Transverse colon (tissue), 4 donors: ENCODE results near the gene VWC2. TPM values are rescaled to one million over a fixed set of nuclear protein-coding genes. Genes with fewer than 3 reads are reported as not detected.

Experiments used
- DNase-seq: peaks from one replicate; pipeline ENCODE4 v3.0.0-alpha.2; 2019
- H3K27ac ChIP-seq, 4 donors: fragments of 200-600 bp; sonication (generic); 2 replicates each; pipeline ENCODE4 v1.5.1; 2016 to 2018; ENCODE audit warnings: inconsistent platforms in 4 of 4
- H3K27me3 ChIP-seq: fragments of 200-600 bp; sonication (generic); 2 replicates; pipeline ENCODE4 v1.5.1; 2017; ENCODE audit warnings: inconsistent platforms
- H3K36me3 ChIP-seq, 4 donors: fragments of 200-600 bp; sonication (generic); 2 replicates each; pipeline ENCODE4 v1.5.1; 2017 to 2019; ENCODE audit warnings: inconsistent platforms in 4 of 4
- H3K4me1 ChIP-seq, 4 donors: fragments of 200-600 bp; sonication (generic); 2 replicates each; pipeline ENCODE4 v1.5.1; 2017 to 2020; ENCODE audit warnings: inconsistent platforms in 4 of 4
- H3K4me3 ChIP-seq, 4 donors: fragments of 200-600 bp; sonication (generic); 1 replicate in 1 of 4; 2 replicates in 3 of 4; pipeline versions ENCODE4 v1.5.1 to v1.6.1; 2017 to 2019; ENCODE audit warnings: inconsistent platforms in 4 of 4
- H3K9me3 ChIP-seq, 2 donors: fragments of 200-600 bp; sonication (generic); 2 replicates each; pipeline ENCODE4 v1.5.1; 2017 to 2019; ENCODE audit warnings: inconsistent platforms in 2 of 2
- EP300 ChIP-seq: sonication (generic); formaldehyde crosslinking; IDR thresholded peaks from one replicate; pipeline ENCODE4 v1.6.1; 2017; ENCODE audit warnings: antibody characterized with exemption, low read depth
- POLR2A ChIP-seq: fragments of 450-650 bp; IDR thresholded peaks from one replicate; pipeline ENCODE4 v1.6.1; 2016; ENCODE audit warnings: antibody characterized with exemption, mild to moderate bottlenecking, moderate library complexity
- POLR2AphosphoS5 ChIP-seq, 3 donors: sonication (generic); formaldehyde crosslinking; IDR thresholded peaks; one replicate each; pipeline ENCODE4 v1.6.1; 2016; ENCODE audit warnings: antibody characterized with exemption in 3 of 3
- WGBS, 2 donors: methylation state at CpG; one replicate each; pipeline ENCODE4 v1.1.5; 2018; ENCODE audit warnings: low coverage in 1 of 2; 5-methylcytosine and 5-hydroxymethylcytosine counted together
- in situ Hi-C, 4 donors: fragments of 200-750 bp; cut with MboI; loops; one replicate each; pipeline versions ENCODE4 v1.15.0 to v1.15.1; 2017; ENCODE audit warnings: low sequenced_read_pairs in 3 of 4, low pct_ligation_motif_present in 1 of 4, low pct_unique_long_range_greater_than_20kb in 1 of 4
- intact Hi-C: fragments of 100-400 bp; cut with DNase I; formaldehyde crosslinking; loops from one replicate; pipeline ENCODE4 v1.15.1; 2023; ENCODE audit warnings: low total_unique reads
- total RNA-seq, 4 donors: library from RNA; depleted of rRNA; stranded (reverse); fragments of >200 nt; gene quantifications; one replicate each; pipeline ENCODE4 v1.1.0, GENCODE V29; 2016
- TF ChIP-seq, protein P1 (sequence below), 5 experiments: fragments of 200-600 bp in 3 of 5; fragments of 450-650 bp in 2 of 5; sonication (generic) in 3 of 5; IDR thresholded peaks; 1 replicate in 2 of 5; 2 replicates in 3 of 5; pipeline ENCODE4 v1.5.1; 2016 to 2017; ENCODE audit warnings: antibody characterized with exemption in 5 of 5, inconsistent platforms in 3 of 5, mild to moderate bottlenecking in 2 of 5, moderate library complexity in 1 of 5

VWC2 gene
- total RNA-seq, 4 donors from 2014 or later, result 0.16 to 0.27 TPM; not detected in 2

DNA sequence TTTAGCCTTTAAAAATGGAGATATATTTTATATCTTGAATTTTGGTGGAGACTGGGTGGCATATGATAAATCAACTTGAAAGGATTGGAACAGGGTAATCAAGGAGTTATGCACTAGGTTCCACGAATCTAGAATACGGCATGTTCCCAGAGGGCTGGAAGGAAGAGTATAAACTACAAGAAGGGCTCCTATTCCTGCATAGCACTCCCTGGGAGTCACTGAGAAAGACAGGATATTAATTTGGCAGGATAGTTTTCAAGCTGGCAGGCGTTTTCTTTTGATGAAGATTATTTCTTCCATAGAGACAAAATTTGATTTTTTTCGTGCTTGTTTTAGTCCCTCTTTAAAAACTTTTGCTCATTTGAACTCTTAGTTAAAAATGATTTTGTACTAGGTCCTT, 119.7 kb downstream of the VWC2 start:
- TF ChIP-seq POLR2AphosphoS5 (IDR thresholded peaks at IDR 0.05), result no peak
- no peak for TF ChIP-seq POLR2A
- TF ChIP-seq, protein P1, sequence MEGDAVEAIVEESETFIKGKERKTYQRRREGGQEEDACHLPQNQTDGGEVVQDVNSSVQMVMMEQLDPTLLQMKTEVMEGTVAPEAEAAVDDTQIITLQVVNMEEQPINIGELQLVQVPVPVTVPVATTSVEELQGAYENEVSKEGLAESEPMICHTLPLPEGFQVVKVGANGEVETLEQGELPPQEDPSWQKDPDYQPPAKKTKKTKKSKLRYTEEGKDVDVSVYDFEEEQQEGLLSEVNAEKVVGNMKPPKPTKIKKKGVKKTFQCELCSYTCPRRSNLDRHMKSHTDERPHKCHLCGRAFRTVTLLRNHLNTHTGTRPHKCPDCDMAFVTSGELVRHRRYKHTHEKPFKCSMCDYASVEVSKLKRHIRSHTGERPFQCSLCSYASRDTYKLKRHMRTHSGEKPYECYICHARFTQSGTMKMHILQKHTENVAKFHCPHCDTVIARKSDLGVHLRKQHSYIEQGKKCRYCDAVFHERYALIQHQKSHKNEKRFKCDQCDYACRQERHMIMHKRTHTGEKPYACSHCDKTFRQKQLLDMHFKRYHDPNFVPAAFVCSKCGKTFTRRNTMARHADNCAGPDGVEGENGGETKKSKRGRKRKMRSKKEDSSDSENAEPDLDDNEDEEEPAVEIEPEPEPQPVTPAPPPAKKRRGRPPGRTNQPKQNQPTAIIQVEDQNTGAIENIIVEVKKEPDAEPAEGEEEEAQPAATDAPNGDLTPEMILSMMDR (IDR thresholded peaks at IDR 0.05), result no peak
- TF ChIP-seq EP300, result no peak
- Histone ChIP-seq H3K27me3 (no peaks in the 10 kb centered on the region), H3K4me1 (no peaks in the 10 kb centered on the region), H3K27ac (no peak overlapping the region), H3K9me3 (no peaks in the 10 kb centered on the region), H3K36me3 (no peaks in the 10 kb centered on the region), H3K4me3 (no peak overlapping the region)
- in situ Hi-C loops, result no loop called here
- intact Hi-C loops, result no loop called here
- DNase-seq, result no peak
- WGBS, 2 donors, result 58 to 59% methylated on average over 4 of the region's 4 CpGs

DNA sequence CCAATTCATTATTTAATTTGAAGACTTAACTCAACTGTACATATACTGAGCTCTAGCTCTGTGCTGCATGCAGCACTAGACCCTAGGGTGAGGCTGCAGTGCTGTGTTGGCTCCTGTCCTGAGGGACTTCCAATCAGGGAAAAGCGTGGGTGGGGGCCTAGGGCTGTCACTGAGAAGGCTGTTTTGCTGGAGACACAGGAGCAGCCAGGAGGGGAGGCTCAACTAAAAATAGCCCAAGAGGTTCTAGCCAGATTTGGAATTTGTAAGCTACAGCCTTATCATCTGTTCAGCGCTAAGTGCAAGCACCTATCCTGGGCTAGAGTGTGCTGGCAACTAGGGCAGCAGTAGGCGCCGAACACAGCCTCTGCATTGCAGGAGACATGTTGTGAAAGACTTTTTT, 121.1 kb downstream of the VWC2 start:
- Histone ChIP-seq H3K36me3 (no peaks in the 10 kb centered on the region), H3K4me3 (no peak overlapping the region), H3K4me1 (no peaks in the 10 kb centered on the region), H3K27ac (no peak overlapping the region), H3K9me3 (no peaks in the 10 kb centered on the region), H3K27me3 (no peaks in the 10 kb centered on the region)
- intact Hi-C loops, result no loop called here
- in situ Hi-C loops, result no loop called here
- 85% methylated on average over 4 of the region's 4 CpGs; no CpG with 5 or more reads in 1 of the 2 donors for WGBS, 2 donors
- no peak for TF ChIP-seq EP300
- DNase-seq, result no peak

DNA sequence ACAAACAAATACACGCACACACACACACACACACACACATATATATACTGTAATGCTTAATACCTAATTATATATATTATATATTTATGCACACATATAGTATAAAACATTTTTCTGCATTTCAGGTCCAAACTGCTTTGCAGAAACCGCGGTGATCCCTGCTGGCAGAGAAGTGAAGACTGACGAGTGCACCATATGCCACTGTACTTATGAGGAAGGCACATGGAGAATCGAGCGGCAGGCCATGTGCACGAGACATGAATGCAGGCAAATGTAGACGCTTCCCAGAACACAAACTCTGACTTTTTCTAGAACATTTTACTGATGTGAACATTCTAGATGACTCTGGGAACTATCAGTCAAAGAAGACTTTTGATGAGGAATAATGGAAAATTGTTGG, 138.5 kb downstream of the VWC2 start:
- H3K4me1 ChIP-seq, result no peaks in the 10 kb centered on the region
- TF ChIP-seq POLR2AphosphoS5 (IDR thresholded peaks at IDR 0.05) (no peak), EP300 (no peak), POLR2A (no peak)
- TF ChIP-seq, protein P1 (IDR thresholded peaks at IDR 0.05), result no peak
- no peak for DNase-seq
- H3K27me3 ChIP-seq, result no peaks in the 10 kb centered on the region
- WGBS, 2 donors, result 88% methylated on average over 6 to 8 of the region's 8 CpGs
- no peak overlapping the region for H3K4me3 ChIP-seq
- H3K36me3 ChIP-seq, result no peaks in the 10 kb centered on the region
- intact Hi-C loops, result no loop called here
- in situ Hi-C loops, result no loop called here
- H3K27ac ChIP-seq, result no peak overlapping the region
- H3K9me3 ChIP-seq, result no peaks in the 10 kb centered on the region

DNA sequence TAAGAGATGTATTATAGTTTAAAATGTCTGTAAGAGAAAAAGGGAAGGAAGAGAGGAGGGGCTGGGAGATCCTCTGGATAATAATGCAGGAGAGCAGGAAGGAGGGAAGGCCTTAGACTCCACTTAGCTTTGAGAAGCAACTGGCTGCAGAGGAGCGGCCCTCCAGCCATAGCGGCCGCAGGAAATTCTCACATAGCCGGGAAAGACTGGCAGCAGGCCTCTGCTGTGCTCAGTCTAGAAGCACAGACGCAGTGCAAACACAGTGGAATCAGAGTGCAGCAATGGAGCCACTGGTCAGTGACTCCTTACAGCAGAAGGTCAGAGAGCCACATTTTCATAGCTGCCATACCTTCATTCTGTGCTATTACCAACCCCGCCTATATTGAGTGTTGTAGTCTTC, 153.3 kb downstream of the VWC2 start:
- no peaks in the 10 kb centered on the region for H3K9me3 ChIP-seq
- intact Hi-C loops (no loop called here), in situ Hi-C loops (no loop called here)
- TF ChIP-seq, protein P1 (IDR thresholded peaks at IDR 0.05), result no peak
- TF ChIP-seq POLR2A, result no peak
- no peak for TF ChIP-seq POLR2AphosphoS5 (IDR thresholded peaks at IDR 0.05)
- no peak for TF ChIP-seq EP300
- H3K27me3 ChIP-seq, result no peaks in the 10 kb centered on the region
- 74 to 86% methylated on average over 5 to 6 of the region's 6 CpGs for WGBS, 2 donors
- no peak overlapping the region for H3K27ac ChIP-seq
- H3K36me3 ChIP-seq, result no peaks in the 10 kb centered on the region
- no peak overlapping the region for H3K4me3 ChIP-seq
- DNase-seq, result no peak
- no peaks in the 10 kb centered on the region for H3K4me1 ChIP-seq

DNA sequence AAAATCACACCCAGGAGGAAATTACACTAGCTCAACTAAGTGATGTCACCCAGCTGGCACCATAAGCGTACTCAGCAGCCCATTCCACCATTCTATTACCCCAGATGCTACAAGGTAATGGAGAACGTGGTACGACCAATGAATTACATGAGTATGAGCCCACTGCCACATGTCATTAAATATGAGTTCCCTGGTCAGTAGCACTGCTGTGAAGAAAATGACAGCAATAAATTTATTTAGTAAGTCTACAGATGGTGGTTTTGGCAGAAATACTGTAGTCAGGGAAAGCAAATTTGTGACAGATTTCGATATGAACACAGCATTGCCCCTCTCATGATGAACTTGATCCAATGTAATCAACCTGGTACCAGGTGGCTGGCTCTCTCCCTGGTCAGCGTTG, 154.2 kb downstream of the VWC2 start:
- no peak for TF ChIP-seq POLR2A
- TF ChIP-seq, protein P1 (IDR thresholded peaks at IDR 0.05), result no peak
- no peak overlapping the region for H3K27ac ChIP-seq
- no peak overlapping the region for H3K4me3 ChIP-seq
- in situ Hi-C loops, result no loop called here
- no peaks in the 10 kb centered on the region for H3K4me1 ChIP-seq
- no peak for DNase-seq
- WGBS, 2 donors, result 37 to 80% methylated on average over 2 to 5 of the region's 5 CpGs
- no peaks in the 10 kb centered on the region for H3K27me3 ChIP-seq
- no peaks in the 10 kb centered on the region for H3K9me3 ChIP-seq
- intact Hi-C loops, result no loop called here
- H3K36me3 ChIP-seq, result no peaks in the 10 kb centered on the region
